GM06990 (cell line): Measurements from ENCODE around the gene NKIRAS2.

ENCODE experiments used
- DNase-seq: peaks from one replicate; pipeline ENCODE4 v3.0.0-alpha.2; 2011; ENCODE audit not compliant: insufficient read length; ENCODE audit errors: extremely low read depth
- H3K27me3 ChIP-seq: replicated peaks from 2 replicates; pipeline ENCODE4 v1.6.0; 2011; ENCODE audit warnings: low read length; ENCODE audit not compliant: control insufficient read depth, insufficient read depth
- H3K36me3 ChIP-seq: 2 replicates; pipeline ENCODE4 v1.5.1; 2011; ENCODE audit warnings: low read length; ENCODE audit not compliant: control insufficient read depth, insufficient read depth
- H3K4me3 ChIP-seq: replicated peaks from 2 replicates; pipeline ENCODE4 v1.5.1; 2011; ENCODE audit warnings: low read depth, mild to moderate bottlenecking, control low read depth, low read length
- CTCF ChIP-seq: IDR thresholded peaks from 2 replicates; pipeline ENCODE4 v1.5.1; 2011; ENCODE audit warnings: low read length, control low read depth, mild to moderate bottlenecking, inconsistent platforms; ENCODE audit not compliant: insufficient read depth, poor library complexity, severe bottlenecking

Gene NKIRAS2

GRCh38 chr17:42025936-42026335 lies 6.0 kb downstream of the NKIRAS2 start:
- no peak for DNase-seq
- Histone ChIP-seq H3K4me3 (no peak overlapping the region), H3K36me3 (peaks cover 14% of the 10 kb centered on the region), H3K27me3 (no peaks in the 10 kb centered on the region)
- TF ChIP-seq CTCF = no peak

DNA sequence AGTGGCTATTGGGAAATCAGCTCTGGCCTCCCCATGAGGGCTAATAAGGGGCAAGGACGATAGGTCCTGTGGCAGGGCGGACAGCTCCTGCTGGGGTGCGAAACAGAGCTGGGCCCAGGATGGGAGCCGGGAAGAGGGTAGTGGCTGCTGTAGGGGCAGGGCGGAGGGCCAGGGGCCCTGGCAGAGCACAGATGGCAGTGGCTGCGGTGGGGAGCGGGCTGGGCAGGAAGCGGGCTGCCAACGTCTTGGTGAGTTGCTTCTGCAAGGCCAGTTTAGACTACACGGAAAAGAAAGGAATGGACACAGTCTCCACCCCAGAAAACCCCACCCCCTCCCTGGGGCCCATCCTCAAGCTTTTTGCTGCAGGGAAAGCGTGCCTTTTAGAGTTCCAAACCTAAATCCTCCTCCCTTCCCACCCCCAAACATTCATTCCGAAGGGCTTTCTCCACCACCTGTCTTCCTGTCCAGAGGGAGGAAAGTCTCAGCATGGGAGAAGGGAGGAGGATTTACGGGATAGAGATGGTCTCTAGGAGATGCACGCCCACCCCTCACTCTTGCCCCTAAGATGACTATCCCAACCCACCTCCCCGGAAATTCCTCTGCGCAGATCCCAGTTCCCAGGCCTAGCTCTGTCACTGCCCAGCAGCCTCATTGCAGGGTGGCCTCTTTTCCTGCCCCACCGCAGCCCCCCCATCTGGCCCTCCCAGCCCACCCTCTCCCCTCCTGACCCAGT lies 7.1 kb downstream of the NKIRAS2 start:
- no peak for TF ChIP-seq CTCF
- no peak overlapping the region for H3K4me3 ChIP-seq
- peaks cover 14% of the 10 kb centered on the region for H3K36me3 ChIP-seq
- DNase-seq = no peak
- H3K27me3 ChIP-seq = no peaks in the 10 kb centered on the region

GRCh38 chr17:42027590-42027889 lies 7.7 kb downstream of the NKIRAS2 start:
- DNase-seq = no peak
- Histone ChIP-seq H3K36me3 (peaks cover 9% of the 10 kb centered on the region), H3K27me3 (no peaks in the 10 kb centered on the region), H3K4me3 (no peak overlapping the region)
- no peak for TF ChIP-seq CTCF

DNA sequence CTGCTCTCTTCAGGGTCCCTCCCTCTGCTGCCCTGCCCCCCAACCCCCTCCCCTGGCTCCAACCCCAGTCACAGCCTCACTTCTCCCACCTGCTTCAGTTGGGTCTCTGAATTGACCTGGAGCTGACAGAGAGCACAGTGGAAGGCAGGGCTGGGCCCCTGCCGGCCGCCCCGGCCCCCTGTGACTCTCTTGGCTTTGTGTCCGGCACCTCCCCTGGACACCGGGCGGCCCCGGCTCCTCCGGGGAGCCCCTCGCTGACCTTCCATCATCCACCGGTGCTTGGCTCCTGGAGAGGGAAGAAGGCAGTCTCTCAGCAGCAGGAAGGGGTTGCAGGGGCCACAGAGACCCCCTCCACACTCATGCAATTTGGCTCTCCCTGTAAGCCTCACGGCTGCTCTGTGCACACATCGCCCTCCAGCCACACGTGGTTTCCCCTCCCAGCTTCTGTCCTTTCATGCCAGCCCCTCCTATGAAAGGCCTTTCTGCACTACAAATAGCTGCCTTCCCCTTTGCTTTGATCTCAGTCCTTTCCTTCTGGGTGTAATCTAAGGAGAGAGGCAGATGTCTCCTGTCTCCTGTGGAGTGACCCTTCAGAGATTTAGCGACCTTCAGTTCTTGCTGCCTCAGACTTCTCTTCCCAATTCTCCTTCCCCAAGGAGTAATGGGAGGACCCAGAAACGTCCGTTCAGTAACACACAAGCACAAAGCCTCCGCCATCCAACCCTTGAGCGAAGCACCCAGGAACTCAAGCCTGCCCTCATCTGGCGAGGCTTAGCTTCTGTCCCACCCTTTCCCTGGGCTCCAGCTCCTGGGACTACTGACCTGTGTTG lies 8.3 kb downstream of the NKIRAS2 start:
- Histone ChIP-seq H3K27me3 (no peaks in the 10 kb centered on the region), H3K36me3 (peaks cover 6% of the 10 kb centered on the region), H3K4me3 (no peak overlapping the region)
- no peak for TF ChIP-seq CTCF
- no peak for DNase-seq

DNA sequence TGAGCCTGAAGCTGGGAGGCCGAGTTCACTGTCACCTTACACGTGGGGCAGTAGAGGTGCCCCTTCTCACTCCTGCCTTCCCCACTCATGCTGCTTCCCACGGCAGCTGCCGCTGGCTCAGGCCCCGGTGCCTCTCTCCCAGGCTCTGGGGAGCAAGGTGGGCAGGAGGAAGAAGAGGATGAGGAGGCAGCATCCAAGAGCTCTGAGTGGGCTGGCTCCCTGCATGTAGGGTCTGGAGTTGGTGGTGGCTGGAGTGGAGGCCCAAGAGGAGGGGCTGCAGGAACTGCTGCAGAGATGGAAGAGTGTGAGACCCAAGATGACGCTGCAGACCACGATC lies 8.9 kb downstream of the NKIRAS2 start:
- Histone ChIP-seq H3K27me3 (no peaks in the 10 kb centered on the region), H3K36me3 (peaks cover 5% of the 10 kb centered on the region), H3K4me3 (no peak overlapping the region)
- TF ChIP-seq CTCF = no peak
- DNase-seq = no peak
